Gastrocnemius medialis (tissue), 4 donors: ENCODE data around the gene RAB12. TPM values are rescaled to one million over a fixed set of nuclear protein-coding genes. Genes with fewer than 3 reads are reported as not detected.

ENCODE experiments used
- ATAC-seq, 2 donors: fragments of 150-250 bp; one replicate each; pipeline ENCODE4 v1.9.1; 2016
- DNase-seq, 2 donors: peaks; one replicate each; pipeline ENCODE4 v3.0.0-alpha.2; 2019
- H3K27ac ChIP-seq, 4 donors: fragments of 200-600 bp; sonication (generic); 1 replicate in 1 of 4; 2 replicates in 3 of 4; pipeline ENCODE4 v1.5.1; 2016 to 2018; ENCODE audit warnings: mild to moderate bottlenecking in 2 of 4, moderate library complexity in 1 of 4
- H3K27me3 ChIP-seq, 3 donors: fragments of 200-600 bp; sonication (generic) in 2 of 3; 1 replicate in 1 of 3; 2 replicates in 2 of 3; pipeline versions ENCODE4 v1.5.1 to v1.6.0; 2016 to 2019; ENCODE audit warnings: mild to moderate bottlenecking in 1 of 3, moderate library complexity in 1 of 3
- H3K36me3 ChIP-seq, 2 donors: fragments of 200-600 bp; sonication (generic) in 1 of 2; one replicate each; pipeline ENCODE4 v1.5.1; 2017 to 2018
- H3K4me1 ChIP-seq, 2 donors: fragments of 200-600 bp; sonication (generic) in 1 of 2; one replicate each; pipeline ENCODE4 v1.5.1; 2016 to 2017; ENCODE audit warnings: mild to moderate bottlenecking in 2 of 2
- H3K4me3 ChIP-seq, 4 donors: fragments of 200-600 bp; sonication (generic) in 3 of 4; 1 replicate in 1 of 4; 2 replicates in 3 of 4; pipeline ENCODE4 v1.5.1; 2016 to 2019; ENCODE audit warnings: mild to moderate bottlenecking in 2 of 4
- H3K9me3 ChIP-seq, 3 donors: fragments of 200-600 bp; sonication (generic) in 2 of 3; 1 replicate in 1 of 3; 2 replicates in 2 of 3; pipeline ENCODE4 v1.5.1; 2016 to 2019
- POLR2A ChIP-seq, 2 donors: fragments of 450-650 bp; IDR thresholded peaks; one replicate each; pipeline ENCODE4 v1.6.1; 2017; ENCODE audit warnings: antibody characterized with exemption in 2 of 2, mild to moderate bottlenecking in 2 of 2, moderate library complexity in 2 of 2
- in situ Hi-C, 4 donors: fragments of 200-750 bp; cut with MboI; loops; one replicate each; pipeline versions ENCODE4 v1.15.0 to v1.8.0; 2017; ENCODE audit warnings: low sequenced_read_pairs in 4 of 4
- intact Hi-C: fragments of 100-400 bp; cut with DNase I; formaldehyde crosslinking; loops from one replicate; pipeline ENCODE4 v1.15.1; 2023; ENCODE audit warnings: low total_unique reads
- total RNA-seq, 4 donors: library from RNA; depleted of rRNA; stranded (reverse); fragments of >200 nt; gene quantifications; one replicate each; pipeline versions ENCODE4 v1.1.0 to v1.2.3, GENCODE V29; 2016
- TF ChIP-seq, protein P1 (sequence below), 5 experiments: fragments of 450-650 bp in 3 of 5; fragments of 200-600 bp in 2 of 5; sonication (generic) in 2 of 5; IDR thresholded peaks in 4 of 5; conservative IDR thresholded peaks in 1 of 5; 1 replicate in 4 of 5; 2 replicates in 1 of 5; pipeline ENCODE4 v1.5.1; 2016 to 2019; ENCODE audit warnings: antibody characterized with exemption in 5 of 5, mild to moderate bottlenecking in 3 of 5, moderate library complexity in 3 of 5

Gene RAB12
- total RNA-seq, 4 donors from 2014 or later = 152 to 243 (median 213) TPM

DNA sequence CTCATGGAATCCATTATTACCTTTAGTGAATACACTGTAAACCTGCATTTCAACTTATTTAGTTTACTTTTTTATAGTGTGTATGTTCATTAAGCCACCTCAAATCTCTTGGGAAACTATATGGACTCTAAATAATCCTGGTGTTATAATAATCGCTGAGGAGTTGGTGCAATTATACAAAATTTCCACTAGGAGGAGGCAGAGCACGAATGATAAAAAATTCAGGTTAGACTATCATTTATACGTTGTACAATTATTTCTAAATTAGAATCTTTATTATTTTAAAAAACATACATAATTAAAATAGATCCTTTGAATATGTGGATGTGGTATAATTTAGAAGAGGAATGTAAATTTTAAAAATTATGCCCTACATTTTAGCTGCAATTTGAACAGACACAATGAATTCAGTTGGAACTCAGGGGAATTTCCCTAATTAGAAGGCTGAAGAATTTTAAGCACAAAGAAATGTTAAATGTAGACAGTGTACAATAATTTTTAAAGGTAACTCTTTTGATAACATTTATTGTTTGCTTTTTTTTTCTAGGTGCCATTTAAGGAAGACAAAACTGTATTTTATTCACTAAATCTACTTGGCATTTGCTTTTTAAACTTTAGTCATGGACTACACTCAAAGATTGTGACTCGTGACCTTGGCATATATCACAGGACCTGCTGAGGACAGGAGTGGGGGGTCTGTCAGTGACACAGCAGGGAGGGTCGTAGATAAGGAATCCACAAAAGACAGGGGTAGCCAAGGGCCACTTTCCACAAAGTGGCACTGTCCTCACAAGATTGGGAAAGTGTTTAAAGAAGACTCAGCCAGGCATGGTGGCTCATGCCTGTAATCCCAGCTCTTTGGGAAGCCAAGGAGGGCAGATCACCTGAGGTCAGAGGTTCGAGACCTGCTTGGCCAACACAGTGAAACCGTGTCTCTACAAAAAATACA, 45.5 kb downstream of the RAB12 start:
- TF ChIP-seq, protein P1, sequence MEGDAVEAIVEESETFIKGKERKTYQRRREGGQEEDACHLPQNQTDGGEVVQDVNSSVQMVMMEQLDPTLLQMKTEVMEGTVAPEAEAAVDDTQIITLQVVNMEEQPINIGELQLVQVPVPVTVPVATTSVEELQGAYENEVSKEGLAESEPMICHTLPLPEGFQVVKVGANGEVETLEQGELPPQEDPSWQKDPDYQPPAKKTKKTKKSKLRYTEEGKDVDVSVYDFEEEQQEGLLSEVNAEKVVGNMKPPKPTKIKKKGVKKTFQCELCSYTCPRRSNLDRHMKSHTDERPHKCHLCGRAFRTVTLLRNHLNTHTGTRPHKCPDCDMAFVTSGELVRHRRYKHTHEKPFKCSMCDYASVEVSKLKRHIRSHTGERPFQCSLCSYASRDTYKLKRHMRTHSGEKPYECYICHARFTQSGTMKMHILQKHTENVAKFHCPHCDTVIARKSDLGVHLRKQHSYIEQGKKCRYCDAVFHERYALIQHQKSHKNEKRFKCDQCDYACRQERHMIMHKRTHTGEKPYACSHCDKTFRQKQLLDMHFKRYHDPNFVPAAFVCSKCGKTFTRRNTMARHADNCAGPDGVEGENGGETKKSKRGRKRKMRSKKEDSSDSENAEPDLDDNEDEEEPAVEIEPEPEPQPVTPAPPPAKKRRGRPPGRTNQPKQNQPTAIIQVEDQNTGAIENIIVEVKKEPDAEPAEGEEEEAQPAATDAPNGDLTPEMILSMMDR (IDR thresholded peaks at IDR 0.05 in 4 of 5, conservative IDR thresholded peaks at IDR 0.05 in 1 of 5) = peak; percentile 55 to 84 (median 78)
- no peak for TF ChIP-seq POLR2A (IDR thresholded peaks at IDR 0.05)
- H3K27ac ChIP-seq = no peak overlapping the region
- H3K9me3 ChIP-seq = no peaks in the 10 kb centered on the region
- H3K27me3 ChIP-seq = no peaks in the 10 kb centered on the region
- H3K4me3 ChIP-seq = no peak overlapping the region
- ATAC-seq (peak; percentile 62), DNase-seq (no peak)
- H3K36me3 ChIP-seq = no peaks in the 10 kb centered on the region
- intact Hi-C loops = loop anchor here (1.0 to 10.0 kb wide), 2 partner anchors 334 to 870 kb away; no protein-coding TSS in a partner anchor
- H3K4me1 ChIP-seq = no peaks in the 10 kb centered on the region
- in situ Hi-C loops = loop anchor here in 1 of 4 donors (25.0 kb wide), 2 partner anchors 508 to 683 kb away; partner anchors contain the start of gene TWSG1

DNA sequence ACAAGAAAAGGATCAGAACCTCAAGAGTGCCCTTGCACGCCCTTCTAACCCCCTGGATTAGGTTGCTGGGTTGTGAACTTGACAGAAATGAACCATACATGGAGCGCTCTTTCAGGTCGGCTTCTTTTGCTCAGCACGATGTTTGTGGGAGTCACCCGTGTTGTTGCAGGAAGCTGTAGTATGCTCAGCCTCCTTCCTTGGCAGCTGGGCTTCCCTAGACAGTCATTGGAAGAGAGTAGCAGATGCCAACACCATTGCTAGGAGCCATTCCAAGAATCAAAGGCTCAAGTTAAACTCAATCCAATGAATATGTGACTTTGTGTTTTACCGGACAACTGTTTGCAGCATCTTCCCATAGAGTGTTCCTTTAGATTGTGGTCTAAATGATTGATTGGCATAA, 47.0 kb downstream of the RAB12 start:
- in situ Hi-C loops = loop anchor here in 1 of 4 donors (25.0 kb wide), 2 partner anchors 506 to 681 kb away; partner anchors contain the start of gene TWSG1
- Histone ChIP-seq H3K4me3 (no peak overlapping the region), H3K27me3 (no peaks in the 10 kb centered on the region), H3K36me3 (no peaks in the 10 kb centered on the region), H3K4me1 (no peaks in the 10 kb centered on the region), H3K27ac (no peak overlapping the region), H3K9me3 (no peaks in the 10 kb centered on the region)
- no peak for TF ChIP-seq POLR2A (IDR thresholded peaks at IDR 0.05)
- TF ChIP-seq, protein P1 (IDR thresholded peaks at IDR 0.05 in 4 of 5, conservative IDR thresholded peaks at IDR 0.05 in 1 of 5) = no peak
- DNase-seq (no peak), ATAC-seq (no peak)
- intact Hi-C loops = loop anchor here (10.0 kb wide), 1 partner anchor 869 kb away; no protein-coding TSS in a partner anchor

DNA sequence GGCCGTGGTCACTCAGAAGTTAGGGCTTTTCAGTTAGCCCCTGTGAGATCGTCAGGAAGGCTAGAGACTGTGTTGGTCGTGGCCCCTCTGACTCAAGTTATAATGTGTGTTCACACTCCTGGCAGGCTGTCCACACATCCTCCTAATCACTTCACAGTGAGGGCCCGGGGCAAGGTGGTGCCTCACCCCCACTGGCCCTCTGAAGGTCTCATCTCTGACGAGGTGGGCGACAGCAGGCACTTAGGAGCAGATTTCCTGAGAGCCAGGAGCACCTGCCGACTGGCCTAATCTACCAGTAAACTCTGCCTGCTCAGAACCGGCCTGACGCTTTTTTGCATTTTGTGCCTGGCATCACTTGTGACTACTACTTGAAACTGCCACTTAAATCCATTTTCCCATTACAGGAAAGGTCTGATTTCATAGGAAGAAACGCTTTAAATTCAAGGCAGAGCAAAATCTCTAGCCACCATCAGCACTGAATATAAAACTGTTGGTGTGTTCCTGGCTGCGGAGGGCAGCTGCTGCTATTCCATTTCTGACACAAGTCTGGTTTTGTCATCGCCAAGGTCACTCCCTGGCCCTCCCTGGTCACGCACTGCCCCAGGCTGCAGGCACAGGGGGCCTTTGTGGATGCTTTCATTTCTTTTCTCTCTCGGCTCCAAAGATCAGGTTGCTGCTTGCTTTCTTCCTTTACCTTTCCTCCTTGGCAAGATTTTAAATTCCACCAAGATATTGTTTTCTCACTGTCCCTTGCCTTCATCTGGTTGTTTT, 48.0 kb downstream of the RAB12 start:
- no peak for TF ChIP-seq POLR2A (IDR thresholded peaks at IDR 0.05)
- TF ChIP-seq, protein P1 (IDR thresholded peaks at IDR 0.05 in 4 of 5, conservative IDR thresholded peaks at IDR 0.05 in 1 of 5) = no peak
- H3K4me3 ChIP-seq = no peak overlapping the region
- no peak overlapping the region for H3K27ac ChIP-seq
- in situ Hi-C loops = loop anchor here in 1 of 4 donors (25.0 kb wide), 2 partner anchors 505 to 680 kb away; partner anchors contain the start of gene TWSG1
- no peaks in the 10 kb centered on the region for H3K36me3 ChIP-seq
- intact Hi-C loops = loop anchor here (10.0 kb wide), 1 partner anchor 868 kb away; no protein-coding TSS in a partner anchor
- ATAC-seq (no peak), DNase-seq (no peak)
- H3K4me1 ChIP-seq = no peaks in the 10 kb centered on the region
- H3K27me3 ChIP-seq = no peaks in the 10 kb centered on the region
- no peaks in the 10 kb centered on the region for H3K9me3 ChIP-seq

DNA sequence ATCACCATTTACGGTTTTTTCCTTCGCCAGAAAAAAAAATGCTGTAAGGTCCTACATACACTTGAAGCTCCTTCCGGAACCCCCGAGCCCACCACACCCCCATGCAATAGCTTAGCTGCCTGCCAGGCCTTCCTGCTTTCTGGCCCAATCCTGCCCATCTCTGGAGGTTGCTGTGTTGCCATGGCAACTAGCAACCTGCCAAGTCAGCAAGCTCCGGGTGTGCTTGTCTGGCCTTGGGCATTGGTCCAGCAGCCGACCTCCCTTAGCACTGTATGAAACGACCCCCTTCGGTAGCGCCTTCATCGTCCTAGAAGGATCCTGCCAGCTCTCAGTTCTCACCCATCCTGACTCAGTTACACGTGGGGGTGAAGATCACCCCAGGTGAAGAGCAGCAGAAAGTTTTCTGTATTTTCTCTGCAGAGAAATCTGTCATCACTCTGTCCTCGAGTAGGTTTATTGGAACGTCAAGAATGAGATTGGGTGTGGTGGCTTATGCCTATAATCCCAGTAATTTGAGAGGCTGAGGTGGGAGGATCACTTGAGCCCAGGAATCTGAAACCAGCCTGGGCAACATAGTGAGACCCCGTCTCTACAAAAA, 48.7 kb downstream of the RAB12 start:
- no peaks in the 10 kb centered on the region for H3K9me3 ChIP-seq
- TF ChIP-seq, protein P1 (IDR thresholded peaks at IDR 0.05 in 4 of 5, conservative IDR thresholded peaks at IDR 0.05 in 1 of 5) = no peak
- TF ChIP-seq POLR2A (IDR thresholded peaks at IDR 0.05) = no peak
- intact Hi-C loops = loop anchor here (10.0 kb wide), 1 partner anchor 867 kb away; no protein-coding TSS in a partner anchor
- H3K4me3 ChIP-seq = no peak overlapping the region
- ATAC-seq = no peak
- no peaks in the 10 kb centered on the region for H3K27me3 ChIP-seq
- H3K36me3 ChIP-seq = no peaks in the 10 kb centered on the region
- DNase-seq = no peak
- in situ Hi-C loops = loop anchor here in 1 of 4 donors (25.0 kb wide), 2 partner anchors 504 to 679 kb away; partner anchors contain the start of gene TWSG1
- H3K4me1 ChIP-seq = no peaks in the 10 kb centered on the region
- H3K27ac ChIP-seq = no peak overlapping the region
